Astrocyte (in vitro differentiated cells and primary cell): ENCODE results near the gene UBALD1. TPM values are rescaled to one million over a fixed set of nuclear protein-coding genes. Genes with fewer than 3 reads are reported as not detected.

Source experiments
- DNase-seq: peaks from one replicate; pipeline ENCODE4 v3.0.0-alpha.2; 2010; ENCODE audit warnings: low read depth
- FAIRE-seq: peaks from 2 replicates; lab custom pipeline; 2011; peaks lifted over from hg19 to GRCh38; lab: Jason Lieb, UNC
- H2AFZ ChIP-seq: 2 replicates; pipeline ENCODE4 v1.6.0; 2012; ENCODE audit warnings: low read depth, low read length, inconsistent platforms
- H3K27ac ChIP-seq: 2 replicates; pipeline ENCODE4 v1.5.1; 2011; ENCODE audit warnings: low read depth, low read length, inconsistent platforms
- H3K27me3 ChIP-seq: 2 replicates; pipeline ENCODE4 v1.6.0; 2011; ENCODE audit warnings: low read length, inconsistent platforms; ENCODE audit not compliant: insufficient read depth
- H3K36me3 ChIP-seq: 2 replicates; pipeline ENCODE4 v1.5.1; 2011; ENCODE audit warnings: low read length, inconsistent platforms; ENCODE audit not compliant: insufficient read depth
- H3K4me1 ChIP-seq: 2 replicates; pipeline ENCODE4 v1.5.1; 2011; ENCODE audit warnings: low read length, inconsistent platforms; ENCODE audit not compliant: insufficient read depth
- H3K4me2 ChIP-seq: 2 replicates; pipeline ENCODE4 v1.6.0; 2012; ENCODE audit warnings: low read length, inconsistent platforms
- H3K4me3 ChIP-seq: 2 replicates; pipeline ENCODE4 v1.5.1; 2011; ENCODE audit warnings: low read depth, mild to moderate bottlenecking, low read length, inconsistent platforms; ENCODE audit not compliant: insufficient read depth
- H3K79me2 ChIP-seq: 2 replicates; pipeline ENCODE4 v1.6.0; 2012; ENCODE audit warnings: mild to moderate bottlenecking, low read length, inconsistent platforms; ENCODE audit not compliant: insufficient read depth
- H3K9ac ChIP-seq: 2 replicates; pipeline ENCODE4 v1.6.0; 2012; ENCODE audit warnings: mild to moderate bottlenecking, low read length, inconsistent platforms
- H3K9me3 ChIP-seq: 2 replicates; pipeline ENCODE4 v1.5.1; 2012; ENCODE audit warnings: low read depth, mild to moderate bottlenecking, low read length, inconsistent platforms; ENCODE audit not compliant: insufficient read depth
- H4K20me1 ChIP-seq: 2 replicates; pipeline ENCODE4 v1.6.0; 2012; ENCODE audit warnings: low read length, inconsistent platforms; ENCODE audit not compliant: insufficient read depth
- H3K27ac Mint-ChIP-seq: one replicate; pipeline ENCODE4 v1.8.0; 2021; ENCODE audit warnings: mild to moderate bottlenecking, mixed read lengths; ENCODE audit not compliant: unreplicated experiment
- H3K27me3 Mint-ChIP-seq: one replicate; pipeline ENCODE4 v1.8.0; 2021; ENCODE audit warnings: low read depth, mixed read lengths; ENCODE audit not compliant: unreplicated experiment
- H3K36me3 Mint-ChIP-seq: one replicate; pipeline ENCODE4 v1.8.0; 2021; ENCODE audit warnings: low read depth, mixed read lengths; ENCODE audit not compliant: unreplicated experiment
- H3K4me1 Mint-ChIP-seq: one replicate; pipeline ENCODE4 v1.8.0; 2021; ENCODE audit warnings: low read depth, mixed read lengths; ENCODE audit not compliant: unreplicated experiment
- H3K4me3 Mint-ChIP-seq: one replicate; pipeline ENCODE4 v1.8.0; 2021; ENCODE audit warnings: mild to moderate bottlenecking, moderate library complexity, mixed read lengths; ENCODE audit not compliant: unreplicated experiment
- H3K9me3 Mint-ChIP-seq: one replicate; pipeline ENCODE4 v1.8.0; 2021; ENCODE audit warnings: mild to moderate bottlenecking, mixed read lengths; ENCODE audit not compliant: unreplicated experiment
- CTCF ChIP-seq: IDR thresholded peaks from 2 replicates; pipeline ENCODE4 v1.5.1; 2011; ENCODE audit warnings: low read depth, mild to moderate bottlenecking, inconsistent platforms, low read length, moderate library complexity; ENCODE audit not compliant: insufficient read depth
- EZH2 ChIP-seq: IDR thresholded peaks from 2 replicates; pipeline ENCODE4 v1.6.1; 2012; ENCODE audit warnings: mild to moderate bottlenecking, low read length, inconsistent platforms; ENCODE audit not compliant: insufficient read depth
- total RNA-seq: library from RNA; stranded (reverse); gene quantifications from 2 replicates; pipeline ENCODE4 v1.2.1, GENCODE V29; 2021

Gene UBALD1
- total RNA-seq, 1 donor from 2014 or later, result 53.0 TPM

GRCh38 chr16:4604401-4604800, 10.3 kb downstream of the UBALD1 start:
- H3K4me3 Mint-ChIP-seq, result no peak overlapping the region
- Histone ChIP-seq H4K20me1 (peaks cover 20% of the 10 kb centered on the region), H3K4me1 (no peaks in the 10 kb centered on the region), H3K9me3 (no peaks in the 10 kb centered on the region), H3K9ac (no peak overlapping the region), H2AFZ (no peak overlapping the region), H3K4me2 (no peak overlapping the region), H3K79me2 (no peaks in the 10 kb centered on the region), H3K4me3 (no peak overlapping the region), H3K27me3 (peaks cover 7% of the 10 kb centered on the region), H3K27ac (no peak overlapping the region), H3K36me3 (no peaks in the 10 kb centered on the region)
- DNase-seq, result no peak
- FAIRE-seq, result no peak
- H3K9me3 Mint-ChIP-seq, result no peaks in the 10 kb centered on the region
- H3K27me3 Mint-ChIP-seq, result peaks cover 2% of the 10 kb centered on the region
- H3K4me1 Mint-ChIP-seq, result no peaks in the 10 kb centered on the region
- TF ChIP-seq CTCF (no peak), EZH2 (no peak)
- no peaks in the 10 kb centered on the region for H3K36me3 Mint-ChIP-seq
- H3K27ac Mint-ChIP-seq, result no peak overlapping the region

DNA sequence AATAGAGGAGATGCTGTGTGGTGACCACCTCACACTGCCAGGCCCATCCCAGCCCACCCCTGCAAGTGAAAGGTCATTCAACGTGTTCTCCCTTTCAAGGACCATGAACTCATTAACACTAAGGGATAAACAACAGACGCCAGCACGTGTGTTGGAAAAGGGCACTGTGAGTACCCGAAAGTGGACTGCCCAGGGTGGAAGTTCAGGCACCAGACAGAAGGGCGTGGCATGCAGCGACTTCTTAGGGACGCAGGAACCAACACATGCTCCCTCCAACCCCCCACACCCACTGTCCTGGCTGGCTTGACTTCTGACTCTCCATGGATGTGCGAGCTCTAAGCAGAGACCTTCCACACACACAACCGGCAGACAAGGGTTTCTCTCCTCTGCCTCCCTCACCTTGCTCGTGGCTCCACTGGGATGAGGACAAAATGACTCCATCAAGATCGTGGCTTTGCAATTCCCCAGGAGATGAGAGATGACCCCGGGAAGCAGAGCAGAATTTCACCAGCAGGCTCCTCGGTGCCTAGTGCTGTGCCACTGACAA, 11.0 kb downstream of the UBALD1 start:
- H3K27ac Mint-ChIP-seq, result no peak overlapping the region
- Histone ChIP-seq H3K36me3 (no peaks in the 10 kb centered on the region), H3K27ac (no peak overlapping the region), H3K27me3 (peaks cover 7% of the 10 kb centered on the region), H3K9me3 (no peaks in the 10 kb centered on the region), H3K79me2 (no peaks in the 10 kb centered on the region), H3K4me2 (no peak overlapping the region), H3K4me1 (no peaks in the 10 kb centered on the region), H4K20me1 (peaks cover 20% of the 10 kb centered on the region), H3K9ac (no peak overlapping the region), H2AFZ (no peak overlapping the region), H3K4me3 (no peak overlapping the region)
- no peak overlapping the region for H3K4me3 Mint-ChIP-seq
- H3K27me3 Mint-ChIP-seq, result peaks cover 5% of the 10 kb centered on the region
- no peaks in the 10 kb centered on the region for H3K4me1 Mint-ChIP-seq
- H3K36me3 Mint-ChIP-seq, result no peaks in the 10 kb centered on the region
- TF ChIP-seq EZH2 (no peak), CTCF (no peak)
- FAIRE-seq (no peak), DNase-seq (no peak)
- H3K9me3 Mint-ChIP-seq, result no peaks in the 10 kb centered on the region

- Mint-ChIP-seq H3K36me3 (no peaks in the 10 kb centered on the region), H3K27me3 (peaks cover 14% of the 10 kb centered on the region), H3K4me1 (no peaks in the 10 kb centered on the region), H3K27ac (no peak overlapping the region), H3K9me3 (no peaks in the 10 kb centered on the region), H3K4me3 (no peak overlapping the region)
- no peaks in the 10 kb centered on the region for H3K9me3 ChIP-seq
- H2AFZ ChIP-seq, result no peak overlapping the region
- H3K4me3 ChIP-seq, result no peak overlapping the region
- H3K9ac ChIP-seq, result no peak overlapping the region
- FAIRE-seq (no peak), DNase-seq (no peak)
- H3K4me2 ChIP-seq, result no peak overlapping the region
- no peak for TF ChIP-seq EZH2
- no peak for TF ChIP-seq CTCF
- H3K79me2 ChIP-seq, result no peaks in the 10 kb centered on the region
- no peak overlapping the region for H3K27ac ChIP-seq
- no peaks in the 10 kb centered on the region for H3K4me1 ChIP-seq
- H4K20me1 ChIP-seq, result peaks cover 6% of the 10 kb centered on the region
- H3K27me3 ChIP-seq, result peaks cover 7% of the 10 kb centered on the region
- H3K36me3 ChIP-seq, result no peaks in the 10 kb centered on the region
These were observed 12.4 kb downstream of the UBALD1 start for GRCh38 chr16:4602331-4602730.
